ENCODE results near the gene EPSTI1. TPM values are rescaled to one million over a fixed set of nuclear protein-coding genes. Genes with fewer than 3 reads are reported as not detected.

The EPSTI1 gene
- total and polyA plus RNA-seq, 10 of the 15 experiments (the other 5 are each of a cell fraction or from before 2014, with no cell fraction given), result 4.7 to 32.0 (median 24.2) TPM

DNA sequence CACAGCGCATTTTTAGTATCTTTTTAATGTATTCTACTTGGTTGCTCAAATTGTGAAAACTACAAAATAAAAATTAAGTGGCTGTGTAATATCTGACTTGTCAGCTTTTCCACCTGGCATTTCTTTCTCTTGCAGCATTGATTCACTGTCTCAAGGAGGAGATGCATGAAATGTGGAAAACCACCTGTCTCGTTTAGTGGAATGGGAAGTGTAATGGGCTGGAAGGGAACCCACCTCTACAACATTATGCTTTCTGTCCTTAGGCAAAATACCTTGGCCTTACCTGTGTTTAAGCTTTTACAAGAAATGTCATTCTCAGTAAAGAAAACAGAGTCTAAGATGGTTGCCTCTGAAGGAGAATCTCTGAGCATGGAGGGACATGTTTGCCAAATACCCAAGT, 142.8 kb downstream of the EPSTI1 start:
- no peaks in the 10 kb centered on the region for H4K20me1 ChIP-seq (ENCODE audit: control insufficient read depth, insufficient read depth)
- RAD21 ChIA-PET (ENCODE audit: unreplicated experiment), result interaction anchor here (0.8 kb wide), 1 partner anchor 28 kb away, joined by 4 read pairs; no protein-coding TSS in a partner anchor
- no peak for DNase-seq (ENCODE audit: low read depth, low spot score)
- WGBS (ENCODE audit: insufficient coverage, insufficient replicate concordance, low lambda C conversion rate, missing lambda C conversion rate), result 46% methylated on average over 2 of the region's 2 CpGs
- TF ChIP-seq SIN3A (IDR thresholded peaks at IDR 0.05; ENCODE audit: low read depth, low read length) (no peak), BCL11A (IDR thresholded peaks at IDR 0.05; ENCODE audit: low read depth, low read length) (no peak), SUZ12 (IDR thresholded peaks at IDR 0.05; ENCODE audit: unreplicated experiment) (no peak), MEF2B (IDR thresholded peaks at IDR 0.05; ENCODE audit: partially characterized antibody, poor library complexity, severe bottlenecking) (no peak), MYB (IDR thresholded peaks at IDR 0.05; ENCODE audit: borderline replicate concordance, low read depth, low read length) (no peak), STAT3 (IDR thresholded peaks at IDR 0.05; ENCODE audit: low read depth, low read length) (no peak), TARDBP (IDR thresholded peaks at IDR 0.05; ENCODE audit: borderline replicate concordance) (no peak), NFYB (IDR thresholded peaks at IDR 0.05; ENCODE audit: insufficient read depth, low read depth, low read length) (no peak), BACH1 (IDR thresholded peaks at IDR 0.05; ENCODE audit: borderline replicate concordance) (no peak), POLR2A (IDR thresholded peaks at IDR 0.05; ENCODE audit: low read depth, low read length) (no peak), HDGF (IDR thresholded peaks at IDR 0.05) (no peak), ZNF622 (IDR thresholded peaks at IDR 0.05) (no peak), HCFC1 (IDR thresholded peaks at IDR 0.05; ENCODE audit: low read length) (no peak), CHD1 (IDR thresholded peaks at IDR 0.05; ENCODE audit: low read depth, low read length) (no peak)
- TF ChIP-seq, protein P1, sequence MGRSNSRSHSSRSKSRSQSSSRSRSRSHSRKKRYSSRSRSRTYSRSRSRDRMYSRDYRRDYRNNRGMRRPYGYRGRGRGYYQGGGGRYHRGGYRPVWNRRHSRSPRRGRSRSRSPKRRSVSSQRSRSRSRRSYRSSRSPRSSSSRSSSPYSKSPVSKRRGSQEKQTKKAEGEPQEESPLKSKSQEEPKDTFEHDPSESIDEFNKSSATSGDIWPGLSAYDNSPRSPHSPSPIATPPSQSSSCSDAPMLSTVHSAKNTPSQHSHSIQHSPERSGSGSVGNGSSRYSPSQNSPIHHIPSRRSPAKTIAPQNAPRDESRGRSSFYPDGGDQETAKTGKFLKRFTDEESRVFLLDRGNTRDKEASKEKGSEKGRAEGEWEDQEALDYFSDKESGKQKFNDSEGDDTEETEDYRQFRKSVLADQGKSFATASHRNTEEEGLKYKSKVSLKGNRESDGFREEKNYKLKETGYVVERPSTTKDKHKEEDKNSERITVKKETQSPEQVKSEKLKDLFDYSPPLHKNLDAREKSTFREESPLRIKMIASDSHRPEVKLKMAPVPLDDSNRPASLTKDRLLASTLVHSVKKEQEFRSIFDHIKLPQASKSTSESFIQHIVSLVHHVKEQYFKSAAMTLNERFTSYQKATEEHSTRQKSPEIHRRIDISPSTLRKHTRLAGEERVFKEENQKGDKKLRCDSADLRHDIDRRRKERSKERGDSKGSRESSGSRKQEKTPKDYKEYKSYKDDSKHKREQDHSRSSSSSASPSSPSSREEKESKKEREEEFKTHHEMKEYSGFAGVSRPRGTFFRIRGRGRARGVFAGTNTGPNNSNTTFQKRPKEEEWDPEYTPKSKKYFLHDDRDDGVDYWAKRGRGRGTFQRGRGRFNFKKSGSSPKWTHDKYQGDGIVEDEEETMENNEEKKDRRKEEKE (IDR thresholded peaks at IDR 0.05), result no peak
- H3K9me3 ChIP-seq (replicated peaks; ENCODE audit: control insufficient read depth, insufficient read depth, low read length), result no peaks in the 10 kb centered on the region
- CTCF ChIA-PET, result interaction anchor here (0.6 to 1.6 kb wide), 2 partner anchors 14 to 252 kb away, joined by 3 to 4 read pairs; no protein-coding TSS in a partner anchor
- no peaks in the 10 kb centered on the region for H3K4me1 ChIP-seq (ENCODE audit: control insufficient read depth, insufficient read depth, low read length)
- in situ Hi-C loops (cut with MboI) (no loop called here), intact Hi-C loops (cut with micrococcal nuclease; ENCODE audit: unreplicated experiment) (no loop called here)
- no peak overlapping the region for H3K27ac ChIP-seq (ENCODE audit: control insufficient read depth, insufficient read depth)
- no peak overlapping the region for H3K9ac ChIP-seq (ENCODE audit: control insufficient read depth, insufficient read depth, low read length)
- SMC1A ChIA-PET (ENCODE audit: uncharacterized antibody, unreplicated experiment), result interaction anchor here (1.0 to 1.4 kb wide), 2 partner anchors 9 to 12 kb away, joined by 3 to 4 read pairs; no protein-coding TSS in a partner anchor
- no peak for ATAC-seq
- no TSS peak for BruUV-seq (replicated peaks)
- no peaks in the 10 kb centered on the region for H3K27me3 ChIP-seq (replicated peaks in 1 of 2; ENCODE audit: control insufficient read depth in 2 of 2, insufficient read depth in 2 of 2, low read length in 1 of 2)
- H3K4me2 ChIP-seq (ENCODE audit: control insufficient read depth, insufficient read depth), result no peak overlapping the region
- no peaks in the 10 kb centered on the region for H3K36me3 ChIP-seq (ENCODE audit: control insufficient read depth in 2 of 2, insufficient read depth in 2 of 2, low read length in 1 of 2)
- no peaks in the 10 kb centered on the region for H3K79me2 ChIP-seq (ENCODE audit: control insufficient read depth, insufficient read depth, low read length)
- no peak overlapping the region for H2AFZ ChIP-seq (ENCODE audit: control insufficient read depth, low read depth, low read length)
- FAIRE-seq, result no peak
- POLR2A ChIA-PET, result no interaction called here
- no peak overlapping the region for H3K4me3 ChIP-seq

Data from GM12878 (cell line).